DND-41 (cell line): ENCODE measurements around the gene CADPS.

Source experiments
- ATAC-seq: fragments of 200-7000 bp; cut with Tn5 transposase; 3 replicates; pipeline ENCODE4 v1.9.1; 2021; ENCODE audit warnings: low read depth; ENCODE audit not compliant: insufficient read depth
- DNase-seq: peaks from one replicate; pipeline ENCODE4 v3.0.0-alpha.2; 2020
- H2AFZ ChIP-seq: 2 replicates; pipeline ENCODE4 v1.6.0; 2012; ENCODE audit warnings: low read depth, low read length
- H3K27ac ChIP-seq: 2 replicates; pipeline ENCODE4 v1.5.1; 2012; ENCODE audit warnings: low read length, inconsistent platforms
- H3K27me3 ChIP-seq: fragments of 200-600 bp; sonication (generic); 2 replicates; pipeline ENCODE4 v1.6.0; 2012; ENCODE audit warnings: low read length, mild to moderate bottlenecking, inconsistent platforms; ENCODE audit not compliant: insufficient read depth, poor library complexity
- H3K36me3 ChIP-seq: 2 replicates; pipeline ENCODE4 v1.5.1; 2012; ENCODE audit warnings: low read length, inconsistent platforms; ENCODE audit not compliant: insufficient read depth
- H3K4me1 ChIP-seq: 2 replicates; pipeline ENCODE4 v1.5.1; 2012; ENCODE audit warnings: mild to moderate bottlenecking, low read length; ENCODE audit not compliant: insufficient read depth
- H3K4me2 ChIP-seq: 2 replicates; pipeline ENCODE4 v1.6.0; 2012; ENCODE audit warnings: mild to moderate bottlenecking, moderate library complexity, low read length, inconsistent platforms; ENCODE audit not compliant: insufficient read depth
- H3K4me3 ChIP-seq, 2 experiments: fragments of 200-600 bp in 1 of 2; shearing (Covaris generic) in 1 of 2; 2 replicates each; pipeline ENCODE4 v1.5.1; 2012 to 2016; ENCODE audit warnings: inconsistent platforms in 2 of 2, low read length in 2 of 2, mild to moderate bottlenecking in 2 of 2, low read depth in 1 of 2, moderate library complexity in 1 of 2
- H3K79me2 ChIP-seq: 2 replicates; pipeline ENCODE4 v1.6.0; 2012; ENCODE audit warnings: low read length, inconsistent platforms; ENCODE audit not compliant: insufficient read depth
- H3K9ac ChIP-seq: 2 replicates; pipeline ENCODE4 v1.6.0; 2012; ENCODE audit warnings: low read depth, mild to moderate bottlenecking, inconsistent platforms, low read length, moderate library complexity
- H3K9me3 ChIP-seq: 2 replicates; pipeline ENCODE4 v1.5.1; 2012; ENCODE audit warnings: low read length, moderate library complexity, mild to moderate bottlenecking, inconsistent platforms; ENCODE audit not compliant: insufficient read depth, severe bottlenecking
- H4K20me1 ChIP-seq: 2 replicates; pipeline ENCODE4 v1.6.0; 2012; ENCODE audit warnings: low read length; ENCODE audit not compliant: insufficient read depth
- EZH2 ChIP-seq: IDR thresholded peaks from 3 replicates; pipeline ENCODE4 v1.6.1; 2012; ENCODE audit warnings: borderline replicate concordance, low read depth, mild to moderate bottlenecking, moderate library complexity, low read length, inconsistent platforms; ENCODE audit not compliant: severe bottlenecking
- TF ChIP-seq, protein P1 (sequence below): IDR thresholded peaks from 2 replicates; pipeline ENCODE4 v1.5.1; 2012; ENCODE audit warnings: borderline replicate concordance, low read length, moderate library complexity, mild to moderate bottlenecking; ENCODE audit not compliant: poor library complexity, severe bottlenecking; ENCODE audit errors: extremely low read depth

CADPS gene

GRCh38 chr3:62710751-62711150 is 164.5 kb downstream of the CADPS start:
- H3K4me3 ChIP-seq, result no peak overlapping the region
- no peaks in the 10 kb centered on the region for H3K4me1 ChIP-seq
- no peak for ATAC-seq
- TF ChIP-seq, protein P1, sequence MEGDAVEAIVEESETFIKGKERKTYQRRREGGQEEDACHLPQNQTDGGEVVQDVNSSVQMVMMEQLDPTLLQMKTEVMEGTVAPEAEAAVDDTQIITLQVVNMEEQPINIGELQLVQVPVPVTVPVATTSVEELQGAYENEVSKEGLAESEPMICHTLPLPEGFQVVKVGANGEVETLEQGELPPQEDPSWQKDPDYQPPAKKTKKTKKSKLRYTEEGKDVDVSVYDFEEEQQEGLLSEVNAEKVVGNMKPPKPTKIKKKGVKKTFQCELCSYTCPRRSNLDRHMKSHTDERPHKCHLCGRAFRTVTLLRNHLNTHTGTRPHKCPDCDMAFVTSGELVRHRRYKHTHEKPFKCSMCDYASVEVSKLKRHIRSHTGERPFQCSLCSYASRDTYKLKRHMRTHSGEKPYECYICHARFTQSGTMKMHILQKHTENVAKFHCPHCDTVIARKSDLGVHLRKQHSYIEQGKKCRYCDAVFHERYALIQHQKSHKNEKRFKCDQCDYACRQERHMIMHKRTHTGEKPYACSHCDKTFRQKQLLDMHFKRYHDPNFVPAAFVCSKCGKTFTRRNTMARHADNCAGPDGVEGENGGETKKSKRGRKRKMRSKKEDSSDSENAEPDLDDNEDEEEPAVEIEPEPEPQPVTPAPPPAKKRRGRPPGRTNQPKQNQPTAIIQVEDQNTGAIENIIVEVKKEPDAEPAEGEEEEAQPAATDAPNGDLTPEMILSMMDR, result no peak
- TF ChIP-seq EZH2, result no peak
- no peaks in the 10 kb centered on the region for H4K20me1 ChIP-seq
- H3K9ac ChIP-seq, result no peak overlapping the region
- no peaks in the 10 kb centered on the region for H3K36me3 ChIP-seq
- no peaks in the 10 kb centered on the region for H3K27me3 ChIP-seq
- H2AFZ ChIP-seq, result no peak overlapping the region
- no peak overlapping the region for H3K27ac ChIP-seq
- H3K4me2 ChIP-seq, result no peak overlapping the region
- DNase-seq, result no peak
- H3K9me3 ChIP-seq, result no peaks in the 10 kb centered on the region
- no peaks in the 10 kb centered on the region for H3K79me2 ChIP-seq

- H3K79me2 ChIP-seq, result no peaks in the 10 kb centered on the region
- H3K4me3 ChIP-seq, result no peak overlapping the region
- DNase-seq (no peak), ATAC-seq (no peak)
- no peak overlapping the region for H3K27ac ChIP-seq
- H3K27me3 ChIP-seq, result no peaks in the 10 kb centered on the region
- no peaks in the 10 kb centered on the region for H3K9me3 ChIP-seq
- H3K9ac ChIP-seq, result no peak overlapping the region
- H2AFZ ChIP-seq, result no peak overlapping the region
- no peaks in the 10 kb centered on the region for H3K4me1 ChIP-seq
- TF ChIP-seq, protein P1, result no peak
- no peak for TF ChIP-seq EZH2
- no peaks in the 10 kb centered on the region for H4K20me1 ChIP-seq
- H3K36me3 ChIP-seq, result no peaks in the 10 kb centered on the region
- H3K4me2 ChIP-seq, result no peak overlapping the region
Measured at GRCh38 chr3:62708638-62709373, 166.4 kb downstream of the CADPS start.

DNA sequence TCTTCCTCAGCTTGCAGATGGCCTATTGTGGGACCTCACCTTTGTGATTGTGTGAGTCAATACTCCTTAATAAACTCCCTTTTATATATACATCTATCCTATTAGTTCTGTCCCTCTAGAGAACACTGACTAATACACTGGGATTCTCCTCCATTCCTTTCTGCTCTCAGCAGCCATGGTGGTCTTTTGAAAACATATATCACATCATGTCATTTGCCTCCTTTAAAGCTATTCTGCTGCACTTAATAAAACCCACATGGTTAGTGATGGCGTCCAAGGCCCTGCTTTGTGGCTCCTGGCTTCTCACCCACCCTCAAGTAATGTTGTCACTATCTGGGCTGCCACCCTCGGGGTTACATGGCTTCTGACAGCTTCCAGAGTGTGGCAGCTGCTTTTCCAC is 169.5 kb downstream of the CADPS start:
- Histone ChIP-seq H3K79me2 (no peaks in the 10 kb centered on the region), H3K4me3 (no peak overlapping the region), H4K20me1 (no peaks in the 10 kb centered on the region), H3K9ac (no peak overlapping the region), H3K4me1 (no peaks in the 10 kb centered on the region), H2AFZ (no peak overlapping the region), H3K27me3 (no peaks in the 10 kb centered on the region), H3K4me2 (no peak overlapping the region), H3K9me3 (no peaks in the 10 kb centered on the region), H3K36me3 (no peaks in the 10 kb centered on the region), H3K27ac (no peak overlapping the region)
- ATAC-seq (no peak), DNase-seq (no peak)
- no peak for TF ChIP-seq EZH2
- TF ChIP-seq, protein P1, result no peak
